HG03520 (cell line): Measurements from ENCODE around the gene KCNH3.

ENCODE experiments used
- ATAC-seq: cut with Tn5 transposase; IDR thresholded peaks from one replicate; pipeline ENCODE4 v1.9.1; 2021; ENCODE audit warnings: mild to moderate bottlenecking, moderate library complexity; ENCODE audit not compliant: unreplicated experiment

Gene KCNH3

DNA sequence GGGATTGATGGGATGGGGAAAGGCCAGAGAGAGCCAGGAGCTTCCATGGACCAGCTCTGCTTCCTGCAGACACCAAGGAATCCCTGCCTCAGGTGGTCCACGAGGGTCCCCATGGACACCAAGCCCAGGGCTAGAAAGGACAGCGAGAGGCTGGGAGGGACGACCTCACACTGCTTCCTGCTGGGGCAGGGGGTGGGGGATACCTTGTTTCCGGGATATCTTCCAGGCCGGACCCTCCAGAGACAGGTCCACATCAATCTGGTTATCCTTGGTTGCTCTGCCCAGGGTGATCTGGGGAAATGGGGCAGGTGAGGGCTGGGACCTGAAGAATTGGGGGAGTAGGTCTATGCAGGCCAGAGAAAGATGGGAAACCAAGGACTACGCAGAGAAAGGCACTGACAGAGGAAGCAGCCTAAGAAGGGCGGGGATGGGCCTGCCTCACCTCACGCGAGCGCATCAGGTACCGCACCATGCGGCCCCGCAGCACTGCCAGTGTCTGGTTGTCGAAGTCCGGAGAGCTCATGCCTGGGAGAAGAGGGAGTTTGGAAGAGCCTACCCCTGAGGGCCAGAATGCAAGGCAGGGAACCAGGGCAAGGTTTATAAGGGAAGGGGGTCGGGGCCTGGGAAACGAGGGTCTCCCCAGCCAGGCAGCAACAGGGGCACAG, 20.3 kb downstream of the KCNH3 start:
- ATAC-seq = no peak

DNA sequence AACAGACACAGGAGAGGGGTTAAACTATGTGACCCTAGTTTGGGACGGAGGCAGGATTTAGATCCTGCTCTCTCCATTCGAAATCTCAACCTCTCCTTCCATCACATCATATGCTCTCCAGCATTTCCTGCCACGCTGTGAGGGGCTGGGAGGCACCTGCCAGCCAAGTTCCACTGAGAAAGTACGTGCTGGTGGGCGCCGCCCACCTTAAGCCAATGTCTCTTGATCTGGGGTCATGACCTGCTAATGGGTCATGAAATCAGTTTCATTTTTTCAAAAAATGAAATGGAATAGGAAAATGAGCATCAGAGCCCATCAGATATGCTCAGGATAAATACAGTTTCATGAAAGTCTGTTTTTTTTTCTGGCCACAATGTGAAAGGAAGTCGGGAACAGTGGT, 21.9 kb downstream of the KCNH3 start:
- ATAC-seq = no peak

DNA sequence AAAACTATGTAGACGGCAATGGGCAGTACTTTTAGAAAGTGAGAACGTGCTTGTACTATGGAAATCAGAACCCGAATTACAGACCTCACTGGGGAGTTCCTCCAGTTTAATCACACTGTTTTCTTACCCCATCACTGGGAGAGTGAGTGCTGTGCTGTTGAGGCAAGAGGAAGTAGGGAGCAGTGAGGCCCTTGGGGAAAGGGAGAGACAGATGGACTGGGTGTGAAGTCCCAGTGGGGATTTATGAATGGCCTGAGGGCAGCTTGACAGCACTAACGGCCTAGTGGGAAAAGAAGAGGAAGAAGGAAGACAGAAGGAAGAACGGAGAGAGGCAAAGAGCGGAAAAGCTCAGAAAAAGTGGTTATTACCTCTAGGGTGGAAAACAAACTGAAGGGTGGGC, 23.4 kb downstream of the KCNH3 start:
- no peak for ATAC-seq

DNA sequence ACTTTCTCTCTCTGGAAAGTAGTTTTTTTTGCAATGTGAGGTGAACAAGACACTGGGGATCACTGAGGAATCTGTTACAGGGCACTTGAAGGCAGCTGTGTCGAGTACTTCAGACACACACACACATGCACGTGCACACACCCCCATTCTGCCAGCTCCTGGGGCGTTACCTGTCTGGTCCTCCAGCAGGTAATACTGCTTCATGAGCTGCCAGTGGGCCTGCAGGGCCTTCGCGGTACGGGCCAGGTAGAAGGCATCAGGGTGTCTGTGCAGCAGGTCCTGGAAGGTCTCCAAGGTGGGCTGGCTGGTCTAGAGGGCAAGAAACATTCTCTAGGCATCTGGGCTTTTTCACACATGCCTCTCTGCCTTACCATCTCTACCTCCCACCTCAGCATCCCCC, 24.0 kb downstream of the KCNH3 start:
- ATAC-seq = no peak

- ATAC-seq = no peak
Measured at GRCh38 chr12:49563951-49564685, 25.3 kb downstream of the KCNH3 start.

- no peak for ATAC-seq
Measured at GRCh38 chr12:49564686-49565405, 26.0 kb downstream of the KCNH3 start.

DNA sequence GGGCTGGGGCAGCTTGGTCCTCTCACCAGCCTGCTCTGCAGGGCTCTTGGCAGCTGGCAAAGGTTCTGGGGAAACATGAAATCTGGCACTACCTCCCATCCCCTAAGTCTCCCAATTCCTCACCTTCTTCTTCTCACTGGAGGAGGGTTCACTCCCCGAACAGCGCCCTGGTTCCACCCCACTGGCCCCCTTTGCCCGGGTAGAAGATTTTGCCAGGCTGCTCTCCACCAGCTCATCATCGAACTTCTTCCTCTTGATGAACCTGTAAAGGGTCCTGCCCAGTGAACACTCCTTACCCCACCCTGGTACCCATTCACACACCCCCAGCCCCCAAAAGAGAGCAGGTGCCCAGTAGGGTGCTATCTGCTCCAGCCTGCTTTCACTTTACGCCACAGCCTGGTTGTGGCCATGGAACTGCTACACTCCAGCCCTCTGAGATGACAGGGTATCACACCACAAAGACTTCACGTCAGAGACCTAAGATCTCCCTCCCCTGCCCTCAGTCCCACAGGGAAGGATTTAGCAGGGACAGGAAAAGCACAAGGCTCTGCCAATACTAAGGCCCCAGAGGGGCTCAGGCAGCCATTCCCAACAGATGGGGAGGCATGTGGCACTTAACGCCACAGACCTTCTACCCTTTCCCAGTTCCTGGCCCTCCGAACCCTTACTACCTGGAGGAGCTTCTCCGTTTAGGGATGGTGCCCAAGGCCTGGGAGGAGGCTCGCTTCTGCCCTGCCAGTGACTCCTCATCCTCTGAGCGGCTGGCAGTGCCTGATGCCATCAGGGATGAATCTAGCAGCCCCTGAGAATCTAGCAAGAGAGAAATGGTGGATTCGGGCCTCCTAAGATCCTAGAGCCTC, 26.8 kb downstream of the KCNH3 start:
- no peak for ATAC-seq

GRCh38 chr12:49566361-49566760, 27.5 kb downstream of the KCNH3 start:
- no peak for ATAC-seq

GRCh38 chr12:49567302-49567610, 28.4 kb downstream of the KCNH3 start:
- ATAC-seq = no peak

- ATAC-seq = peak; percentile 83
Measured at GRCh38 chr12:49567611-49568441, 29.0 kb downstream of the KCNH3 start, which contains the start of gene MCRS1. Gene MCRS1, minus strand, starts transcription at chr12:49568142. Its CDS starts 1,411 bp downstream, at chr12:49566731.

DNA sequence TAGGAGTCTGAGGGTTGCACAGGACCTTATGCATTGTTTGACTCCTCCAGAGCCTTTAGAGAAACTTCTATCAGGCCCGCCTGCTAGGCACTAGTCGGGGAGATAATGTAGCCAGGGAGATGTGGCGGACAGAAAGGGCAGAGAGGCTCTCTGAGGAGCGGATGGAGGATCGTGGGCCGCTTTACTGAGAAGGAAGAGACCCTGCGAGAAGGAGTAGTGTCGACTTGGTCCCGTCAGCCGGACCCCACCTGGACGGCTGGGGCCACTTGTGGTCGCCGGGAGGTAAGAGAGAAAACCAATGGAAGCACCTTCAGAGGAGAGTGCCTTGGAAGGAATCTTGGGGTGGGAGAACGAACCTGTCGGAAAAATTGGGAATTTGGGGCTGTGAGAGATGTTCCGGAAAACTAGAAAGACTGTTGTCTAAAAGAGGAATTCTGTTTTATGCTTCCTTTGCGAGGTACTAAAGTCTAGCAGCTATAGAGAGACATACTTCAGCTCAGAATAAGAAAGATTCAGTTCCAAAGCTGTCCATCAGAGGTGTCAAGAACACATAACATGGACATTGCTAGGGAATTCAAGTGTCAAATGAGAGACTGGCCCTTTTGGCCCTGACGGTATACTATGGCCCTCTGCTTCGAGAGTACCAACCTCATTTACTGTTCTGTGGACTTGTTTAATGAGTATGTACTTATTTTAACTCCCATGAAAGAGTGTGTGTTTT, 29.8 kb downstream of the KCNH3 start:
- peak; percentile 3 for ATAC-seq

GRCh38 chr12:49577589-49578315, 38.9 kb downstream of the KCNH3 start:
- ATAC-seq = no peak

DNA sequence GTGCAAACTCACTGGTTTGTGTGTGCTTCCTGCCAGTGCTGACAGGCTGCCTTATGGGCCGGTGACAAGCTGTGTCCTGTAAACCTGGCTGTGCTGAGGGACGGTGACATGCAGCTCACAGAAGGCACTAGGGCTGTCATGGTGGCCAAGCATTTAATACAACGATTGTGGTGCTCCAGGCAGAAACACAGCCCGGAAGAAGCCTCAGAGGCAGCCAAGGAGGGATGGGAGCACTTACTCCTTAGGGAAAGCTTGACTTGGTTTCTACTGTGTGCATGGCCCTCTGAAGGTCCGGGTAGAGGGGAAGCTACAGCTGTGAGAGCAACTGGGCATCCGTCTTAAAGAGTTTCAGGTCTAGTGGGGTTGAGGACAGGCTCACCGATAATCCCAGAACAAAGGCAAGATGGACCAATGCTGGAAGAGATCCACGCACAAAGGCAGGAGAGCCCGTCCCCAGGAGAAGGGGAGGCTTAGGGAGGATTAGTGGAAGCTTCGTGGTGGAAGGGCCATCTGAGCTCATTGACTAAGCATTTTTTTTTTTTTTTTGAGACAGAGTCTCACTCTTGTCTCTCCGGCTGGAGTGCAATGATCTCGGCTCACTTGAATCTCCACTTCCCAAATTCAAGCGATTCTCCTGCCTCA, 39.8 kb downstream of the KCNH3 start:
- no peak for ATAC-seq

DNA sequence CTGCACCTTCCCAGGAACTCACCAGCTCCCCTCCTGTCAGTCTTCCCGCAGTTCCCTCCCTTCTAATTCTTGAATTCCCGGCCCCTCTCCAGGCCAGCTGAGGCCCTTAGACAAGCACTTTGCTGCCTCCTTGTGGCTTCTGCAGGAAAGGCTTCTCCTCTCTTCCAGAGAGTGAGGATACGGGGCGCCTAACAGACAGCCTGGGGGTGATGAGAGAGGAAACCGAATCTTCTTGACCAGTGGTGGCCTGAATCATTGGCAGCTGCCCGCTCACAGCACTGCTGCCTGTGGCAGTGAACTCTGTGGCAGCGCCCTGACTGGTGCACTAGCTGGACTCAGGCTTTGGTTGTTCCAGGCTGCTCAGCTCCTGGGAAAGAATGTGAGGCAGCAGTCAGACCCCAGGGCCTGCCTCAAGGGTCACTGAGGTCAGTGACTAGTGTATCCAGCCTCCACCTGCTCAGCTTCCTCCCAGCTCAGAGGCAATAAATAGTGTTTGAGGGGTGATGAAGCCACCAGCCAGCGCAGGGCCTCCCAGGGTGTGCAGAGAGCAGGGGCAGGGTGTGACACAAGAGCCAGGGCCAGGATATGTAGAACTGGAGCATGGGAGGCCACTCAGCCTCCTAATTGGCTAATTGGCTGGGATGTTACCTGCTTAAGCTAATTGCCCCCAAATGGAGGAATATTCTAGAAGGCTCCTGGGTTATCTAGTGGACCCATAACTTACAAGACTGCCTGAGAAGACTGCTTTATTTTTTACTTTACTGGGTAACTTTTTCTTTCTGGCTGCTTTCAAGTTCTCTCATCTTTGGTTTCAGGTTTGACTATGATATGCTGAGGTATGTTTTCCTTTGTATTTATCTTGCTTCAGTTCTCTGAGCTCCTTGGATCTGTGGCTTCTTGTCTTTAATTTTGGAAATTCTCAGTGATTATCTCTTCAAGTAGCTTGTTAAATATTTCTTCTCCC, 42.0 kb downstream of the KCNH3 start:
- no peak for ATAC-seq

GRCh38 chr12:49582201-49582600, 43.4 kb downstream of the KCNH3 start:
- no peak for ATAC-seq

DNA sequence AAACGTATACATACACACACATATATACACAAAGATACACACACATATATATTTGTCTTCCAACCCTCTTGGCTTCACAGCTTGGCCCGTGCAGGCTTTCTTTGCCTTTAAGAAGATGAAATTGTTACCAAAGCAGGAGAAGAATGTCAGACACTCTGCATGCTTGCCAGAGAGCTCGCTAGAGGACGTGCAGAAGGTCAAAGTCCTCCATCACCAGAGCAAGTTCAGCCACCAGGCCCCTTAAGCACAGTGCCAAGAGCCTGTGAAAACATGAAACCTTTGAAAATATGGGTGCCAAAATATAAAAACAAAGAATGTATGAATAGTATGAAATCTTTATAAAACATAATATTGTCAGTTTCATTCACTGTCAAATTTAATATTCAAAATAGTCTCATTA, 44.0 kb downstream of the KCNH3 start:
- ATAC-seq = no peak

- no peak for ATAC-seq
Measured at GRCh38 chr12:49583366-49584094, 44.7 kb downstream of the KCNH3 start.
